ENCODE results near the gene RUNX2.

Gene RUNX2

DNA sequence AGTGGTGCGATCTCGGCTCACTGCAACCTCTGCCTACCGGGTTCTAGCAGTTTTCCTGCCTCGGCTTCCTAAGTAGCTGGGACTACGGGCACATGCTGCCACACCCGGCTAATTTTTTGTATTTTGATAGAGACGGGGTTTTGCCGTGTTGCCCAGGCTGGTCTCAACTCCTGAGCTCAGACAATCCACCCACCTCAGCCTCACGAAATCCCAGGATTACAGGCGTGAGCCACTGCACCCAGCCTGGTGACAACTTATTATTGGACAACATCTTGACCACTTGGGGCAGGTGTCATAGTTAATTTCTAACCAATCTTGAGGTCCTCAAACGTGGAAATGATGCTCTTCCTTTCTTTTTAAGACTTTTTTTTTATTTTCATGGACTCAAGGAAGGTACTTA lies 383.9 kb downstream of the RUNX2 start:
- Histone ChIP-seq H3K27ac (ENCODE audit: low read depth, low read length) (no peak overlapping the region), H3K9ac (ENCODE audit: low read depth in 1 of 2, low read length in 2 of 2) (no peak overlapping the region)

DNA sequence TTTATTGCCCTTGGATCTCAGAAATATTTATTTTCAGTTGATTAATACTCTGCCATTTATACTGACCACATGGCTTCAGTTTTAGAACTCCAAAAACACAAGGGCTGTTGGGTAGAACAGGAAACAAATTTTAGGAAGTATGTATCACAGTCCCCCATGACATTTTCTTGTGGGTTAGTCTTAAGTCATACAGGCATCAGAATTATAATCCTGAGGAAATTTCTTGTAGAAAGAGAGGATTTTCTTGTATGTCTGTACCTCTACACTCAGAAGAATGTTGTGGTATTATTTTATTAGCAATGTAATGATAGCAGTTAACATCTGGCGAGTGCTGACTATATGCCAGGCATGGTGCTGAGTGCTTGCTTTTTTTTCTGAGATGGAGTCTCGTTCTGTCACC lies 384.7 kb downstream of the RUNX2 start:
- Histone ChIP-seq H3K27ac (ENCODE audit: low read depth, low read length) (no peak overlapping the region), H3K4me3 (ENCODE audit: low read depth in 1 of 2, low read length in 2 of 2) (no peak overlapping the region), H3K9me3 (ENCODE audit: control insufficient read depth in 1 of 2, low read length in 2 of 2) (no peaks in the 10 kb centered on the region), H3K36me3 (ENCODE audit: control insufficient read depth in 1 of 2, insufficient read depth in 2 of 2, low read length in 2 of 2) (no peaks in the 10 kb centered on the region), H3K4me1 (ENCODE audit: control insufficient read depth in 1 of 2, insufficient read depth in 2 of 2, low read length in 2 of 2) (peaks cover 0 to 14% of the 10 kb centered on the region in 2 donors), H3K27me3 (ENCODE audit: control insufficient read depth in 1 of 2, insufficient read depth in 2 of 2, low read length in 2 of 2) (no peaks in the 10 kb centered on the region), H3K9ac (ENCODE audit: low read depth in 1 of 2, low read length in 2 of 2) (no peak overlapping the region)

More for the DNA sequence above, 383.9 kb downstream of the RUNX2 start:
- Histone ChIP-seq H3K27me3 (ENCODE audit: control insufficient read depth in 1 of 2, insufficient read depth in 2 of 2, low read length in 2 of 2) (no peaks in the 10 kb centered on the region), H3K9me3 (ENCODE audit: control insufficient read depth in 1 of 2, low read length in 2 of 2) (no peaks in the 10 kb centered on the region), H3K36me3 (ENCODE audit: control insufficient read depth in 1 of 2, insufficient read depth in 2 of 2, low read length in 2 of 2) (no peaks in the 10 kb centered on the region), H3K4me3 (ENCODE audit: low read depth in 1 of 2, low read length in 2 of 2) (no peak overlapping the region), H3K4me1 (ENCODE audit: control insufficient read depth in 1 of 2, insufficient read depth in 2 of 2, low read length in 2 of 2) (peaks cover 0 to 17% of the 10 kb centered on the region in 2 donors)
